Measurements from ENCODE around the gene CAMK2A.
A peak's percentile ranks its signal among the peaks of the same experiment; 100 is the strongest.

The CAMK2A gene

DNA sequence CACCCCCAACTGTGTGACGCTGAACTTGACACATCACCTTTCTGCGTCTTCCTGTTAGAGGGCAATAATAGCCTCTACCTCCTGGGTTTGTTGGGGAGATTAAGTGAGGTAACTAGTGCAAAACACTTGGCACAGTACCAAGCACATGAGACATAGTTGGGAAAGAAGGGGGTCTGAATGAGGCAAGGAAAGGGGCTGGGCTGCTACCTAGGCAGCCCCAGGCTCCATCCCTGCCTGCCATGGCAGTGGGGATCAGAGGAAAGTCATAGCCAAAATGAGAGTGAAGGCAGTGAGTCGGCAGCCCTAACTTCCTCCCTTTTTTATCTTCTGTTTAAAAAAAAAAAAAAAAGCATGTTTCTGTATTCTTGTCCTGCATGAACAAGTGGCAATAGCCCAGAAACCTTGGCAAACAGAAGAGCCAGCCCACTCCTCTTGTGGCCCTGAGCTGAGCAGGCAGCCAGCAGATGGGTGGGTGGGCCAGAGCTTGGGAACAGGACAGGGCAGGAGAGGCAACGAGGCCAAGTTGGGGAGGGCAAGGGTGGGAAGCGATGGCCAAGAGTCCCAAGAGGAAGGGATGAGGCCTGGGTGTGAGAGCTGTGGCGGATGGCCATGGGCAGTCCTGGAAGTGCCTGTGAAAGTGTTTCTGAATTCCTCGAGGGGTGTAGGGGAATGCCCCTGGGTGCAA, 11.4 kb downstream of the CAMK2A start:
- no peak for DNase-seq

DNA sequence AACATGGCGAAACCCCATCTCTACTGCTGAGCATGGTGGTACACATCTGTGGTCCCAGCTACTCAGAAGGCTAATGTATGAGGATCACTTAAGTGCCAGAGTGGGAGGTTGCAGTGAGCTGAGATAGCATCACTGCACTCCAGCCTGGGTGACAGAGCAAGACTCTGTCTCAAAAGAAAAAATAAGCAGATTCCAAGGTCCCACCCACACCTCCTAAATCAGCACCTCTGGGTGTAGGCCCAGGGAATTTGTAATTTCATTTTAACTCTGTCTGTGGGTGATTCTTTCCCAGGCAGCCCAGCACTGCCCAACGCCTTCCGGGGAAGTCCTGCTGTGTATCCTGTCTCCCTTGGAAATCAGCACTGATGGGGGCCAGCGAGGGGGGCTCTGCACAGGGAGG, 12.5 kb downstream of the CAMK2A start:
- no peak for DNase-seq

DNA sequence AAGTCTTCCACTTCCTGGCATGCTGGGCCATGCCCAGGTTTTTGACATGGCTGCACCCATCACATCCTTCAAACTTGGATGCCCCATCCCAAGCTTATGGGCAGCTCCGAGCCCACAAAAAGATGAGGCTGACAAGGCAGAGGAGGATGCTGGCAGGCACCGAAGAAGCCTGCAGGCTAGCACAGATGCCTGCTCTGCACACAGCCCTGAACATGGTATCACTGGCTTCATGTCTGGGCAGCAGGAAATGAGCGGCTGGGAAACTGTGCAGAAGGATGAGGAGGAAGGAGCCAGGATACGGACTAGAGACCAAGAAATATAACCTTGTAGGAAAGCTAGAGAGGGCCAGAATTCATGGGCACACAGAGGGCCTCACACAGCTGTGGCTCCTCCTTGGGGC, 14.8 kb downstream of the CAMK2A start:
- DNase-seq = no peak

DNA sequence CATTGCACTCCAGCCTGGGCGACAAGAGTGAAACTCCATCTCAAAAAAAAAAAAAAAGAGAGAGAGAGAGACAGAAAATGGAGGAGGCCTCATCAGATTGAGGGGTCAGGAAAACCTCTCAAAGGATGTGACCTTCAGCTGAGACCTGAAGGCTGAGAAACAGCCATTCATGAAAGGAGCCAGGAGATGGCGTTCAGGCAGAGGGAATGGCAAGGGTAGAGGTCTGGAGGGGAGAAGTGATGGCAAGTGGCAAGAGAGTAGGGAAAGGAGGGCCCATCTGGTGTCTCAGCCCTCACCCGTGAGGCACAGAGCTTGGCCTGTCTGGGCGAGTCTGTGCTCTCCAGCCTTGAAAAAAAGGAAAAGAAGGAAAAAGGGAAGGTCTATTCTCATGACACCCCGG, 17.0 kb downstream of the CAMK2A start:
- peak; percentile 69 for DNase-seq

DNA sequence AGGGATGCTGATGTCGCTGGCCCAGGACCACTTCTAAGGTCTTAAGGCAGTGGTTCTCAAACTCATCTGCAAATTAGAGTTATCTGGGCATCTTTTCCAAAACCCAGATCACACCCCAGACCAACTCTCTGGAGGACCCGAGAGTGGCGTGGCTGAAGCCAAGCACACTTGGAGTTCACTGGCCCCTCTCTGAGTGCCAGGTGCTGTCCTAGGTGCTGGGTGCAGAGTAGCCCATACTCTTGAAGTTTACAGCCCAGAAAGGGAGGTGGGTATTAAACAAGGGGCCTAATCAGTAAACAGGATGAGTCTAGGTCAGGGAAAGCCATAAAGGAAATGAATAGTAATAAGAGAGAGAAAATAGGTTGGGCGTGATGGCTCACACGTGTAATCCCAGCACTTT, 17.6 kb downstream of the CAMK2A start:
- no peak for DNase-seq

DNA sequence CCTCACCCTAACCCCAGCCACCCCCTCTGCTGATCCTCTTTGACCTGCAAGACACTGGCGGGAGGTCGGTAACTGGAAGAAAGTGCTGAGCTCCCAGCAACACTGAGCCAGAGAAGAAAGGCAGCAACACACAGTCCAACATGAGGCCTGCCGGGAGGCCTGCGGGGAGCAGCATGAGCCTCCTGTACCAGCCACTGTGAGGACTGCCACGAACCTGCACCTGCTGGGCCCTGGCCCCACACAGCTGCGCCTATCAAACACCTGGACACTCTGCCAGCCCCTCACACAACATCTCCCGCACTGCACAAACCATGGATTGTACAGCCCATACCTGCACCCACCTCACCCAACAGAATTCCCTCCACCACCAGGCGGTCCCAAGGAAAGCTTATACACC, 18.3 kb downstream of the CAMK2A start:
- no peak for DNase-seq

DNA sequence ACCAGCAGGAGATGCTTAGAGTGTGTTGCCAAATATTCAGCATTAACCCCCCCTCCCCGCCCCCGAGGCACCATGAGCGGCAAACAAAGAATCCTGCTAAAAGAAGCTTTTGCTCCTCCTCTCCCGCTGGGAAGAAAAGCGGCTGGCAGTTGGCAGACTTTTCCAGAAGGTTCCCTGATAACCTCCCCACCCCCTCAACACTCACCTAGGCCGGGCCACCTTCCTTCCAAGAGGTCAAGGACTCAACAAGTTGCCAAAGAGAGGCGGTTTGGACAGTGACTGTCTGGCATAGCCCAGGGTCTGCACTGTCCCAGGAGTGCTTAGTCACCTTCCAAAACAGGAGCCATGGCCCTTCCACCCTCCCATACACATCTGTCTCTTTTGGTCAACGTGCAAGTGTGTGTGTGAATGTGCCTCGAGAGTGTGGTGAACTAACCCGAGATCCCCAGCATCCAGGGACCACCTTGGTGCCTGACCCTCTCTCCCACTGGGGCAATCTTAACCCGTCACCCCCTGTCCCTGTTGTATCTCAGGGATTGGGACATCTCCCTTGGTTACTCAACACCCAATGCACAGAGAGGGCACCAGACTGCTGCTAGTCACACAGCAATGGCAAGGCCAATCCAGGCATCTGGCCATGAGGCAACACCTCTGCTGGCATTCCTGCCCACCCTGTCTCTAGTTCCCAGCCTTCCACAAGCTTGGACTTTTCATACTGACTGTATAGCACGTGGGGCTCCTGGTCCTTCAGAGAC, 18.9 kb downstream of the CAMK2A start:
- no peak for DNase-seq

DNA sequence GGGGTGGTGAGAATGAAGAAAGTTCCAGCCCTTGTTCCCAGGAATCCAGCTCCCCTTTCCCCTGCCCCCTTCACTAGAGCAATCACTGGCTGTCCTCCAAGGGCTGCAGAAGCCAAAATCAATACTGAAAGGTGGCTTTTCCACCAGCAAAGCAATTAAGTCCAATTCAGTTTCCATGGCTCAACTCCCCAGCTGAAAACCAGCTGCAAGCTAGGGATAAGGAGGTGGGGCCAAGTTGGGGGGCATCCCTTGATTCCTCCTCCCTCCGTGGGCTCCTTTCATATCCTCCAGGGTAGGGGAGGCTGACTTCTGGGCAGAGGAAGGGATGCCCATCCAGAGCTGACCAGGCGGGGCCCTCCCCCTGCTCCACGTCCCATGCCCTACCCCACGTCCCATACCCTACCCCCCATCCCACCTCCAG, 22.7 kb downstream of the CAMK2A start:
- no peak for DNase-seq

DNA sequence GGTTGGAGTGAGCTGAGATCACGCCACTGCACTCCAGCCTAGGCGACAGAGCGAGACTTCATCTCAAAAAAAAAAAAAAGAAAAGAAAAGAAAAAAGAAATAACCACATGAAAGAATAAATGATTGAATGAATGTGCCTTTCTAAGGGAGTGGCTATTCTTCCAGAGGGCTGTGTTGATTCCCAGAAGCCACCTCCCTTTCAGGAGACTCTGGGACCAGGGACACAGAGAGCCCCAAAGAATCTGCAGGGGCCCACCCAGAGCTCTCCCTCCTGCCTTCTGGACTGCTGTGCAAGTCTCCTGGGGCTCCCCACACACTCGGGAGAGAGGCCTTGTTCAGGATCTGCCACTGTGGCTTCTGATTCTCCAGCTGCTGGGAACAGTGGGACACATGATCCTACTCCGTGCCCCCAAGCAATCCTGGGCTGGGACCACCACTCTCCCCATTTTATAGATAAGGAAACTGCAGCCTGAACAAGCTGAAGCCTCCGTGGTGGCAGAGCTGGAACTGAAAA, 23.6 kb downstream of the CAMK2A start:
- DNase-seq = no peak

DNA sequence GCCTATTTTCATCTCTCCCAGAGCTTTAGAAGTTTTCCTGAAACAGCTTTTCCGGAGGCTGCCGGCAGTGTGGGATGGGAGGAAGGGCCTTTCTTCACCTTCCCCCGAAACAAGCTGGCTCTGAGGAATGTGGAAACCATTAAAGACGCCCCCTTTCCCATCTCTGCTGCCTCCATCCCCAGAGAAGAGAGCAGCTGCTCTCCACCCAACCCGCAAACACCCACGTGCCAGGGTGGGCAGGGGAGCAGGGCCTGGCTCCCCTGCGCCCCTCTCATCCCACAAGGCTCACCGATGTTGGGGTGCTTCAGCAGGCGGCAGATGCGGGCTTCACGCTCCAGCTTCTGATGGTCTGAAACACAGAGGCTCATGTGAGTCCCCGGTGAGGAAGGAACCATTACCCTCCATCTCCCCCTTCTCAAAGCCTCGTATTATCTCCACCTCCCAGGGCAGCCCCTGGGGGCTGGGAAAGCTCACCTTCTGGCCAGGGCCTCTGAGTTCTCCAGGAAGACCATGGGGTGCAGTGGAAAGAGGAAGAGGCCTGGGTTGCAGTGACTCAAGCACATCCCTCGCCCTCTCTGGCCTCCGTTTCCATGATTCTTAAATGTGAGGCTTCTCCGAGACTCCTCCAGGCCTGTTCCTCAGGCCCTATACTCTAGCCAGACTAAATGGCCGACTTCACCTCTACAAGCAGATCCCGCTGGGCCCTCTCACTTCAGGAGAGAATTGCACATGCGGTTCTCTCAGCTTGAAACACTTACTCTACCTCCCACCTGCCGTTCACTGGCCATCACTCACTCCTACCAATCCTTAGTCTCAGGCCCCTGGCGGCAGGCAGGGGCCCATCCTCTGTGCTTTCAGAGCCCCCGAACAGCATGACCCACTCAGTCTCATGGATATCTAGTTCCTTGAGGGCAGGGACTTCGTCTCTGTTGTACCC, 24.6 kb downstream of the CAMK2A start:
- DNase-seq = no peak

DNA sequence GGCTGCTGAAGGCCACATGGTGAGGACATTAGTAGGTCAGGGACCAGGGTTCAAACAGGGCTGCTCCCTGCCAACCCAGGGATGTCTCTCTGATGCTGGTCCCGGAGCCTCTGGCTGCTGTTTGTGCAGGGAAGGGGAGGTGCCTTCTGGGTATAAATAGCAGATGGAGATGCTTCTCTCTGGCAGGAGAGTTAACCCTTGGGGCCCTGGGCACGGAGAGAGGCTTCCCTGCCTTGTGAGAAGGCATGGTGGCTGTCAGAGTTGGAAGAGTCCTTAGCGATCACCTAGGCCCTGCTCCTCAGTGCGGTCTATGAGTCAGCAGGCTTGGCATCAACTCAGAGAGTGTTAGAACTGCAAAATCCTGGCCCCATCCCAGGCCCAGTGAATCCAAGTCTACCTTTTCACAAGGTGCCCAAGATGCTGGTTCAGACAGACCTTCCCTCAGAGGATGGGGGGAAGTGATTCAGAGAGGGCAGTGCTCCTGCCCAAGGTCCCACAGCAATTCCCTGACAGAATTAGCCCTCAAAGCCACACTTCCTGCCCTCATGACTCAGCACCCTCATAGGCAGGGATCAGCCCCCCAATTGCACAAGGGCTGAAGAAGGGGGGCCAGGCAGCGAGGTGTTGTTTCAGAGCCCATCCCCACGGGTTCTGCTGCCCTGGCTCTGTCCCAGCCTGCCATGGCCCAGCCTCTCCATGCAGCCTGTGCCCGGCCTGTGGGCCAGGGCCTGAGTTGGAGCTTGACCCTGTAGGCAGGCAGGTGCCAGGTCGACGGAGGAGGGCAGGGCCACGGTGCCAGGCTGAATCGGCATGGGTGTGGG, 25.6 kb downstream of the CAMK2A start:
- DNase-seq = peak; percentile 53

DNA sequence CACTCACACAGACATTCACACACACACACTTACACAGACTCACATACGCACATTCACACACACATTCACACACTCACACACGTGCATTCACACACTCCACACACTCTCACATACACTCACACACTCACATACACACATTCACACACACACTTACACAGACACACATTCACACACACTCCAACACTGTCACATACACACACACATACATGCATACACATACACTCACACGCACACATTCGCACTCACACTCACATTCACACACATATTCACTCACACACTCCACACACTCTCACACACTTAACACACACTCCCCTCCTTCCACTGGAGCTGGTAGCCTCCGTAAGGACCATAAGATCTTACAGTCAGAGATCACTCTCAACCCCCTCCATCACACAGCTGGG, 26.2 kb downstream of the CAMK2A start:
- no peak for DNase-seq

DNA sequence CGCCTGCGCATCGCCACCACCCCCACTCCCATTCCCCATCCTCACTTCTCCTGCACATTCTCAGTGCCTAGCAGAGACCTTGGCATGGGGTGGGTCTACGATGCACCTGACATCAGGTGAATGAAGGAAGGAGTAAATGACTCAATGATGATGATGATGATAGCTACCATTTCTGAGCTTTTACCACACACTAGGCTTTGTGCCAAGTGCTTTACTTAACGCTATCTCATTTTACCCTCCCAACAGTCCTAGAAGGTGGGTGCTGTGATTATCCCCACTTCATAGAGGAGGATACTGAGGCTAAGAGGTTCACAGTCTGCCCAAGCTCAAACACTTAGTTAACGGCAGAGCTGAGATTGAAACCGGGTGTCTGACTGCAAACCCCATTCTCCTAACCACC, 27.1 kb downstream of the CAMK2A start:
- DNase-seq = no peak

DNA sequence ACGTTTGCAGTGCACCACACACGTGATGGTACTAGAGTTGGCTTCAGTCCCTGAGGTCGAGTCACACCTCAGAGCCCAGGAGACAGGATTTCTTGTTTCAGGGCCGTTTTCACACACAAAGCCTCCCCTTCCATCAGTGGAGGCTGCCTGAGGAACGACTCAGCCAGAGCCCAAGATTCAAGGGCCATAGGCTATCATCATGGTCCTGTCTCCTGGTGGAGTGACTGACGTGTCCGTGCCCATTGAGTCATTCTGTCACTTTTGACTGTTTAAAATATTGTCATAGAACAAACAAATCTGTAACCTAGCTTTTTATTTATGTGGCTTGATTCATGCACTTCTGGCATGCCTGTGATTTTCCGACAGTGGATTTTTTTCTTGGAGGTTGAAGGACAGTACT, 28.3 kb downstream of the CAMK2A start:
- no peak for DNase-seq

DNA sequence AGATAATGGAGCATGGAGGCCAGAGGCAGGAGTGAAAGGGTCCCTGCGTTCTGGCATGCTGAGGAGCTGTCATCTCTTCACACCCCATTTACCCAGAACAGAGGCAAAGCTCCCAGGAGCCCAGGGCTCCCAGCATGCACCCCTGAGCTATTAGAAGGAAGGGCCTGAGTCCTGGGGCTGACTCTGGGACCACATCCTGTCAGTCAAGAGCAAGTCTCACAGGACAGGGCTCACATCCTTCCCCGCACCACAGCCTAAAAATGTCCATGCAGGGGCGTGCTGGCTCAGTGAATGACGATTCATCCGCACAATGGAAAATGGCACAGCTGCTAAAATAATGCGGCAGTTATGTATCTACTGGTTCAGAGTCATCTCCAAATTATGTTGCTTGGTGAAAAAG, 31.4 kb downstream of the CAMK2A start:
- no peak for DNase-seq

DNA sequence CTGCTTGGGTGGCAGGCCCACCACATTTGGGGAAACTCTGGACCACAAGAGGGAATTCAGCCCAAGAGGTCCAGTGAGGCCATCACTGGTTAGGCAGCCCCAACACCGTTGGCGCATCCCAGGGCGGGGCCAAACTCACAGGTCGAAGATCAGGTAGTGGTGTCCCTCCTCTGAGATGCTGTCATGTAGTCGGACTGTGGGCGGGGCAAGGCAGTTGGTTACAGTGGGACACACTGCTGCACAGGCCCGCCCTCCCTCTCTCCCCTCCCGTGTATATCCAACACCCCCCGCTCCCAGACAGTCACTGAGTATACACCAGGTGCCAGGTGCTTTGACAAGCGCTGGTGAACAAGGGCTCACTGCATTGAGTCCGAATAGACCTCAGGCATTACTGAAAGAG, 32.1 kb downstream of the CAMK2A start:
- DNase-seq = no peak

DNA sequence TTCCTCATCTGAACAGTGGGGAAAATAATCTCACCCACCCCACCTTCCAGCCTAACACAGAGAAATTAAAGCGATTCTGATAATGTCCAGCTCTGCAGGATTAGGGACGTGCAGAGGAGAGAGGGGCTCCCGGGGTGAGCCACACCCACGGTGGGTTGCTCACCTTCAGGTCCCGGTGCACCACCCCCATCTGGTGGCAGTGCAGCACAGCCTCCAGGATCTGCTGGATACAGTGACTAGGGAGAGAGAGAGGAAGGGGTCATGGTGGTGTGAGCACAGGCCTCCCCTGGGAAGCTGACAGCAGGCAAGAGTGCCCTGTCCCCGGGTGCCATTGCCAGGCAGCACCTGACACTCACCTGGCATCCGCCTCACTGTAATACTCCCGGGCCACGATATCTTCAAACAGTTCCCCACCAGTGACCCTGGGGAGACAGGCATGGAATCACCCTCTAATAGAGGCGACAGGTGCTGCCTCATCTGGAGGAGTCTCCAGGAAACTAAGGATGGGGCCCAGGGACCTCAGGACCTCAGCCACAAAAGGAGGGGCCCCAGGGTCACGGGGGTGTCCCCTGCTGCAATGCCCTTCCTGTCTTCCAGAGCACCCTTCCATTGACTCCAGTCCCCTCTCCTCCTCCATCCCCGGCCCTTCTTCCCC, 33.0 kb downstream of the CAMK2A start:
- peak; percentile 52 for DNase-seq

DNA sequence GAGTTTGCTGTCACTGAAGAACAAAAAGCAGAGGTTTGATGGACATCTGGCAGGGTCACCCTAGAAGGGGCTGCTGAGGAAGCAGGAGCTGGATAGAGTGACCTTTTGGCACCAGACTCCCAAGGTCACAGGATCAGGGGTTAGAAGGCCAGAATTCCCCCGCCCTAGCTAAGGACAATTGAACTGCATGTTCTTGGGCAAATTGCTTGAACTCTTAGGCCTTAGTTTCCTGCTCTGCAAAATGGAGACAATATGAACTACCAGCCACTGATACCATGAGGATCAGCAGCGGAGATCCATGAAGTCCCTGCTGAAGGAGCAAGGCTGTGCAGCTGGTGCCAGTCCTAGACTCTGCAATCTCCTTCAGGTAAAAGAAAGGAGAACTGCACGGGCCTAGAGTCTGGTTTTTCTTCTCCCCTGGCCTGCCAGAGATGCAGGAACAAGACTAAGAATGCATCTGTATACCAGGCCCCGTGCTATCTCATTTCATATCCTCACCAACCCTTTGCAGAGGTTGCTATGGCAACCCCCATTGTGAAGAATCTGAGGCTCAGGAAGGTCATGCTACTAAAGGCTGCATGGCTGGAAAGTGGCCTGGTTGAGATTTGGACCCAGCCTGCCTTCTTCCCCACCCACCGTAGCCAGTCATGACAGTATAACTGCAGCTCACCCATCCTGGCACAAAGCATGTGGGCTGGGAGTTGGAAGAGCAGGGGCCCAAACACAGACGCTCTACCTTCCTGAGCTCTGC, 33.7 kb downstream of the CAMK2A start:
- DNase-seq = no peak

DNA sequence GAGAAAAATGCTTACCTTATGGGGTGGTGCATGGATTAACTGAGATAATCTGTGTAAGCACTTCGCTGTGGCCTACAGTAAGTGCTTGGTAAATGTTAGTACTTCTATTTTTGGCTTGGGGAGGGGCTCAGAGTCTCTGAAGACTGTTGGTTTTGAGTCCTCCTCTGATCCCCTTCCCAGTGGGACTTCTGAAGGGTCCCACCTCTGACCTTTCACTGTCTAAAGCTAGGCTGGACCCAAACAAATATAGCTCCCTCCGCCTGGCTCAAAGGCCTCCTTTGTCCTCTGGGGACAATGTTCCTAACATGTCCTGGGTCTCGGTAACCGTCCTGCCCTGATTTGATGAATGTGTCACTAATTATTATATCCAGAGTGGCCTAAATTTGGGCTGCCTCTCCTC, 34.8 kb downstream of the CAMK2A start:
- DNase-seq = no peak

DNA sequence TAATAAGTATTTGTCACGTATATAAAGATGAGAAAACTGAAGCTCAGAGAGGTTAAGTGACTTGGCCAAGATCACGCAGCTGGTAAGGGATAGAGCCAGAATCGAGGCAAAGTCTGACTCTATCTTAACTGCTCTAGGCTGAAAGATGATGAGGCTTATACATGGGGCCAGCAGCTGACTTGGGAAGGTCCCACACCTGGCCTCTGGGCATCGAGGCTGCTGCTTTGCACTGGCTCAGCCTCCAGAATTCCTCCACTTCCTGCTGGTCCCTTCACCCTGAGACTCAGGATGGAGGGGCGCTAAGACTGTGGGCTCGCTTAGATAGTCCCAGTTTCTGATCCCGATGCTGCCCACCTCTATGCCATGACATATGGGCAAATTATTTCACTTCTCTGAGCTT, 35.2 kb downstream of the CAMK2A start:
- no peak for DNase-seq
